Ascending aorta (tissue), 2 donors: ENCODE measurements around the gene ITFG2. TPM values are rescaled to one million over a fixed set of nuclear protein-coding genes. Genes with fewer than 3 reads are reported as not detected.

Experiments used
- DNase-seq, 2 donors: peaks; one replicate each; pipeline ENCODE4 v3.0.0-alpha.2; 2019; ENCODE audit warnings: low spot score in 2 of 2
- H3K27ac ChIP-seq, 2 donors: fragments of 200-600 bp; sonication (generic); one replicate each; pipeline ENCODE4 v1.5.1; 2016 to 2017; ENCODE audit warnings: mild to moderate bottlenecking in 1 of 2
- H3K27me3 ChIP-seq: fragments of 200-600 bp; sonication (generic); one replicate; pipeline ENCODE4 v1.5.1; 2017
- H3K36me3 ChIP-seq, 2 donors: fragments of 200-600 bp; sonication (generic); one replicate each; pipeline ENCODE4 v1.5.1; 2016
- H3K4me1 ChIP-seq, 2 donors: fragments of 200-600 bp; sonication (generic); one replicate each; pipeline ENCODE4 v1.5.1; 2016 to 2017; ENCODE audit warnings: mild to moderate bottlenecking in 1 of 2
- H3K4me3 ChIP-seq, 2 donors: fragments of 200-600 bp; sonication (generic); one replicate each; pipeline ENCODE4 v1.5.1; 2016 to 2017; ENCODE audit warnings: mild to moderate bottlenecking in 1 of 2
- H3K9me3 ChIP-seq, 2 donors: fragments of 200-600 bp; sonication (generic); one replicate each; pipeline ENCODE4 v1.5.1; 2016
- intact Hi-C: fragments of 100-400 bp; cut with DNase I; formaldehyde crosslinking; loops from one replicate; pipeline ENCODE4 v1.15.1; 2023
- total RNA-seq: library from RNA; depleted of rRNA; stranded (reverse); fragments of >200 nt; gene quantifications from one replicate; pipeline ENCODE4 v1.1.0, GENCODE V29; 2016
- TF ChIP-seq, protein P1 (sequence below), 3 experiments: fragments of 200-600 bp in 2 of 3; fragments of 450-650 bp in 1 of 3; sonication (generic) in 2 of 3; IDR thresholded peaks; one replicate each; pipeline ENCODE4 v1.5.1; 2016 to 2019; ENCODE audit warnings: antibody characterized with exemption in 3 of 3, mild to moderate bottlenecking in 1 of 3, moderate library complexity in 1 of 3

The ITFG2 gene
- total RNA-seq, 1 donor from 2014 or later, result 19.9 TPM

DNA sequence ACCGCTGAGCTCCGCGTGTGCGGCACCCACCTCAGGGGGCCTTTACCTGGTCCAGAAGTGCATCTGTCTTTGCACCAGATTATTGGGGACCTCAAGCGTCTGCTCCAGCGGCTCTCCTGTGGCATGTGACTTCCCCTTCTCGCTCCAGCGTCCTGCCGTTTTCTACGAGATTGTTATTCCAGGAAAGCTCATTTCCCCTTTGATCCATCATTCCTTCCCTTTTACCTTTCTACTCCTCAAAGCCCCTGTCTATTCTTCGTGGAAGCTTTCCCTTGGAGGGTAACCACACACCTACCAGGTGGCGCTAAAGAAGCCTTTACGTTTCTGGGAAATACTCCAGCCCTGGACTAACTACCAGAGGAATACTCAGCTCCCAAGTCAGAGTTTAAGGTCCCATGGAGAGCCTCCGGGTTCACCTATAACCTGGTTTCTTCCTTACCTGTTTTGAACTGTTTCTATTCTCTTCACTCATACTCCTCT is 16.2 kb upstream of the ITFG2 start:
- peak overlapping the region in 1 of 2 donors; percentile 88 for H3K27ac ChIP-seq
- intact Hi-C loops, result no loop called here
- no peaks in the 10 kb centered on the region for H3K9me3 ChIP-seq
- DNase-seq, result peak in 1 of 2 donors; percentile 40
- TF ChIP-seq, protein P1, sequence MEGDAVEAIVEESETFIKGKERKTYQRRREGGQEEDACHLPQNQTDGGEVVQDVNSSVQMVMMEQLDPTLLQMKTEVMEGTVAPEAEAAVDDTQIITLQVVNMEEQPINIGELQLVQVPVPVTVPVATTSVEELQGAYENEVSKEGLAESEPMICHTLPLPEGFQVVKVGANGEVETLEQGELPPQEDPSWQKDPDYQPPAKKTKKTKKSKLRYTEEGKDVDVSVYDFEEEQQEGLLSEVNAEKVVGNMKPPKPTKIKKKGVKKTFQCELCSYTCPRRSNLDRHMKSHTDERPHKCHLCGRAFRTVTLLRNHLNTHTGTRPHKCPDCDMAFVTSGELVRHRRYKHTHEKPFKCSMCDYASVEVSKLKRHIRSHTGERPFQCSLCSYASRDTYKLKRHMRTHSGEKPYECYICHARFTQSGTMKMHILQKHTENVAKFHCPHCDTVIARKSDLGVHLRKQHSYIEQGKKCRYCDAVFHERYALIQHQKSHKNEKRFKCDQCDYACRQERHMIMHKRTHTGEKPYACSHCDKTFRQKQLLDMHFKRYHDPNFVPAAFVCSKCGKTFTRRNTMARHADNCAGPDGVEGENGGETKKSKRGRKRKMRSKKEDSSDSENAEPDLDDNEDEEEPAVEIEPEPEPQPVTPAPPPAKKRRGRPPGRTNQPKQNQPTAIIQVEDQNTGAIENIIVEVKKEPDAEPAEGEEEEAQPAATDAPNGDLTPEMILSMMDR (IDR thresholded peaks at IDR 0.05), result no peak
- H3K4me3 ChIP-seq, result peak overlapping the region; percentile 82 to 84
- H3K4me1 ChIP-seq, result peaks cover 13 to 21% of the 10 kb centered on the region in 2 donors
- H3K36me3 ChIP-seq, result peaks cover 35 to 39% of the 10 kb centered on the region in 2 donors
- no peaks in the 10 kb centered on the region for H3K27me3 ChIP-seq

DNA sequence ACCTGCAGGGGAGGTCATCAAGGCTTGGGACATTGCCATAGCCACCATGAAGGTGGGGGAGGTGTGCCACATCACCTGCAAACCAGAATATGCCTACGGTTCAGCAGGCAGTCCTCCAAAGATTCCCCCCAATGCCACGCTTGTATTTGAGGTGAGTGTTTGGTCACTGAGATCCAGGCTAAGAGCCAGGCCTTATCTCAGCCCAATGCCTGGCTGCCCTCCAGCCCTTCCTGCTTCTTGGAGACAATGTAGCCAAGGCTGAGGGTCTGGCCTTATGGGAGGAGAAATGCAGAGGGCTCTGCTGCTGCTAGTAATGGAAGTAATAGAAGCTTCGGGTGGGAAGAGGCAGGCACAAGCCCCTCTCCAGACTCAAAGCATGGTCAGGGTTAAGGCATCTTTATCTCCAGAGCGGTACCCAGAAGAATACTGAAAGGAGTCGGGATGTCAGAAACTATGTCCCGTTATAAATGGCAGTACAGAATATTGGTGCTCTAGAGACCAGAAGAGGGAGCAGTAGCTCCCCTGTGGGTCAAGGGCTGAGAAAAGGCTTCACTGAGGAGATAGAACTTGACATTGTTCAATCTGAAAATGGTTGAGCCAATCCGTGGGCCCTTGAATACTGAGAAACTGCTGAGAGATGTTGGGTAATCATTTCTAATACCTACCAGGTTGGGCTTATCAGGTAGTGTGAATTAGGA is 14.6 kb upstream of the ITFG2 start:
- TF ChIP-seq, protein P1 (IDR thresholded peaks at IDR 0.05), result no peak
- intact Hi-C loops, result no loop called here
- Histone ChIP-seq H3K9me3 (no peaks in the 10 kb centered on the region), H3K4me3 (no peak overlapping the region), H3K27me3 (no peaks in the 10 kb centered on the region), H3K36me3 (peaks cover 51 to 56% of the 10 kb centered on the region in 2 donors), H3K27ac (no peak overlapping the region), H3K4me1 (peaks cover 13 to 21% of the 10 kb centered on the region in 2 donors)
- peak in 1 of 2 donors; percentile 51 for DNase-seq

DNA sequence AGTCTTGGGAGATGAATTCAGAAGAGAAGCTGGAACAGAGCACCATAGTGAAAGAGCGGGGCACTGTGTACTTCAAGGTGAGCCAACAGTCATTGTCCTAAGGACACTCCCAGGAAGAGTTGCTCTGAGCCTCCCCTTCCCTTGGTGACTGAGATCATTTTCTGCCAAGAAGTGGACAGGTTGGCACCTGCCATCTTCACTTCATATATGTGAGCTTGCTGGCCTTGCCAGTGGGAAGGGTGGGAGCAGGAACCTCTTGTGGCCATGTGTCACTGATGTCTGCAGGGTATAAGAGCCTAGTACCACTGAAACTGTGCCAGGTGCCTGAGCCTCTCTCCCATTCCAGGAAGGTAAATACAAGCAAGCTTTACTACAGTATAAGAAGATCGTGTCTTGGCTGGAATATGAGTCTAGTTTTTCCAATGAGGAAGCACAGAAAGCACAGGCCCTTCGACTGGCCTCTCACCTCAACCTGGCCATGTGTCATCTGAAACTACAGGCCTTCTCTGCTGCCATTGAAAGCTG is 12.4 kb upstream of the ITFG2 start:
- no peak overlapping the region for H3K4me3 ChIP-seq
- H3K27ac ChIP-seq, result no peak overlapping the region
- intact Hi-C loops, result no loop called here
- peaks cover 13 to 21% of the 10 kb centered on the region in 2 donors for H3K4me1 ChIP-seq
- peaks cover 63 to 78% of the 10 kb centered on the region in 2 donors for H3K36me3 ChIP-seq
- H3K9me3 ChIP-seq, result no peaks in the 10 kb centered on the region
- TF ChIP-seq, protein P1 (IDR thresholded peaks at IDR 0.05), result no peak
- no peaks in the 10 kb centered on the region for H3K27me3 ChIP-seq
- no peak for DNase-seq

DNA sequence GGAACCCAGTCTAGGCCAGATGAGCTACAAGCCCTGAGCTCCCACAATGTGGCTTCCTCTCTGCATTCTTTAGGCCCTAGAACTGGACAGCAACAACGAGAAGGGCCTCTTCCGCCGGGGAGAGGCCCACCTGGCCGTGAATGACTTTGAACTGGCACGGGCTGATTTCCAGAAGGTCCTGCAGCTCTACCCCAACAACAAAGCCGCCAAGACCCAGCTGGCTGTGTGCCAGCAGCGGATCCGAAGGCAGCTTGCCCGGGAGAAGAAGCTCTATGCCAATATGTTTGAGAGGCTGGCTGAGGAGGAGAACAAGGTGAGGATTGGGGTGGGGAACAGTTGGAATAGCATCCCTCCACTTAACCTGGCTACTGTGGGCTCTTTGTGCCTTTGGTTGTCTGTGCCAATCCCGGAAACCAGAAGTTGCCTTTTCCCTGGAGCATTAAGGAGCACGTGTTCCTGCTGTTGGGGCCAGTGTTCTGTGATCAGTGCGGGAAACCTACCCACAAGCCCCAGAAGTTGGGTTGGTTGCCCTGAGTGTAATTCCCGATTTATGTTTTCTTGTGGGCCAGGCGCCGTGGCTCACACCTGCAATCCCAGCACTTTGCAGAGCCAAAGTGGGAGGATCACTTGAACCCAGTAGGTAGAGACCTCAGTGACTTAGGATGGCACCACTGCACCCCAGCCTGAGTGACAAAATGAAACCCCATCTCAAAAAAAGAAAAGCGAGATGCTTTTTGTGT is 11.3 kb upstream of the ITFG2 start:
- Histone ChIP-seq H3K27ac (peak overlapping the region in 1 of 2 donors; percentile 12), H3K4me1 (peaks cover 10 to 20% of the 10 kb centered on the region in 2 donors), H3K4me3 (no peak overlapping the region), H3K27me3 (no peaks in the 10 kb centered on the region), H3K36me3 (peaks cover 63 to 81% of the 10 kb centered on the region in 2 donors), H3K9me3 (no peaks in the 10 kb centered on the region)
- no peak for DNase-seq
- intact Hi-C loops, result no loop called here
- TF ChIP-seq, protein P1 (IDR thresholded peaks at IDR 0.05), result no peak

DNA sequence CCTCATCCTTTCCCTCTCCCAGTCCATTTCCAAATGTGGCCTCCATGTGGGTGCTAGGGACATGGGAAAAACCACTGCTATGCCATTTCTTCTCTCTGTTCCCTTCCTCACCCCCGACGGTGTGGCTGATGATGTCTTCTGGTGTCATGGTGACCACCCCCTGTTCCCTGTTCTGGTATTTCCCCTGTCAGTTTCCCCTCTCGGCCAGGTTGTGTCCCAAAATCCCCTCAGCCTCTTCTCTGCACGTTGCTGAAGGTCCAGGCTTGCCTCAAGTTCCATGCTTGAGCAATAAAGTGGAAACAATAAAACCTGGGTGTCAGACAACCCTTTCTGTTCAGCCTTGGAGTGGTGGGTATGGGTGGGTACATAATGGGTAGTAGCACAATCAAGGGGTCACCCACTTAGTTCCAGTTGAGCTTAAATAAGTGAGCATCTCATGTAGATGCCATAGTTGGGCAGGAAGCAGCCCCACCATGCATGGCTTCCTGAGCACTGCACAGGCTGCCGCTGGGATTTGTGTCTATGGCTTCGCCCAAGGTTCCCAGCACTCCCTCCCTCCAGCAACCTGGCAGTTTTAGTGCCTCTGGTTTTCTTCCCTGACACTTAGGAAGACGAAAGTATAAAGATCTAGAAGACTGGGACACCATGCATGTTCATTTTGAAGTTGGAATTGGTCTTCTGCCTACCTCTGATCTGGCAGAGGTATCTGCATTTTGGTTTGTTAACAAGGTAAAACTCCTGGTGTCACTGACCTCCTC is 8.7 kb upstream of the ITFG2 start:
- Histone ChIP-seq H3K36me3 (peaks cover 51 to 66% of the 10 kb centered on the region in 2 donors), H3K4me3 (no peak overlapping the region), H3K9me3 (no peaks in the 10 kb centered on the region), H3K4me1 (peaks cover 0 to 2% of the 10 kb centered on the region in 2 donors), H3K27ac (peak overlapping the region; percentile 8 to 36), H3K27me3 (no peaks in the 10 kb centered on the region)
- TF ChIP-seq, protein P1 (IDR thresholded peaks at IDR 0.05), result no peak
- intact Hi-C loops, result no loop called here
- peak in 1 of 2 donors; percentile 35 for DNase-seq
